Measurements from ENCODE around the gene CRYBA2. TPM values are rescaled to one million over a fixed set of nuclear protein-coding genes. Genes with fewer than 3 reads are reported as not detected.

The CRYBA2 gene
- total and polyA plus RNA-seq, 9 of the 15 experiments (the other 6 are each of a cell fraction or from before 2014, with no cell fraction given): 0.11 to 1.8 (median 0.62) TPM; not detected in 5

DNA sequence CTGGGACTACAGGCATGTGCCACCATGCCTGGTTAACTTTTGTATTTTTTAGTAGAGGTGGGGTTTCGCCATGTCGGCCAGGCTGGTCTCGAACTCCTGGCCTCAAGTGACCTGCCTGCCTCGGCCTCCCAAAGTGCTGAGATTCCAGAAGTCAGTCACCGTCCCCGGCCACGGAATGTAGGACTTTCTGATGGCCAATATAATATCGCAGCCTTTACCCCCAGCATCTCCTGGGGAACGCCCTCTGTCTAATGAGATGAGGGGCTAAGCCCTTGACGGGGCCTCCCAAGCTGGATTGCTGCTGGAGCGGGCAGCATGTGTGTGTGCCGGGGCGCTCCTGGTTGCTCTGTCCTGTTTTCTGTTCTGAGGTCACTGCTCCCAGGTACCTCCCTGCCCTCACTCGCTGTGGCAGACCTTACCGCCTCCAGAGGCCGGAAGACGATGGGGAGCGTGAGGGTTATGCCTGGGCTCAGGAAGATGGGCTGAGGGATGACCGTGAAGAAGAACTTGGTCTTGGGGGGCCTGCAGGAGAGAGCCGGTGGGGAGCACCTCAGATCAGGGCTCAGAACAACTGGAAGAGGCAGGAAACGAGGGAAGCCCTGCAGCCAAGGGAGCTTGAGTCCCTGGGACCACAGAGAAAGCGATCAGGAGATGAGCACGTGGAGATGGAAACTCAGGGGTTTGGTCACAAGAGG, 39.0 kb upstream of the CRYBA2 start:
- Histone ChIP-seq H3K9me1 (ENCODE audit: control insufficient read depth, insufficient read depth, low read length) (no peaks in the 10 kb centered on the region), H3K4me1 (replicated peaks in 1 of 2; ENCODE audit: control insufficient read depth in 2 of 2, insufficient read depth in 2 of 2, low read length in 2 of 2) (peaks cover 0 to 4% of the 10 kb centered on the region in 2 experiments; a peak in 1 of 5 replicates), H3K4me2 (ENCODE audit: insufficient read depth, low read length) (no peak overlapping the region), H3K36me3 (ENCODE audit: control insufficient read depth, insufficient read depth, low read length) (no peaks in the 10 kb centered on the region), H4K20me1 (replicated peaks; ENCODE audit: control insufficient read depth, insufficient read depth, low read length) (no peaks in the 10 kb centered on the region; the same call in 1 of the 2 replicates), H3K4me3 (no peak overlapping the region), H2AFZ (ENCODE audit: low read depth, low read length) (no peak overlapping the region), H3K79me2 (ENCODE audit: control insufficient read depth, insufficient read depth, low read length) (no peaks in the 10 kb centered on the region), H3K27me3 (ENCODE audit: control insufficient read depth in 2 of 2, insufficient read depth in 2 of 2, low read length in 2 of 2) (peaks cover 5 to 46% of the 10 kb centered on the region in 2 experiments; a peak in 4 of 5 replicates), H3K27ac (ENCODE audit: extremely low read depth, low read depth, low read length) (no peak overlapping the region), H3K9ac (ENCODE audit: insufficient read depth in 1 of 2, low read depth in 2 of 2, low read length in 2 of 2) (no peak overlapping the region), H3K9me3 (replicated peaks; ENCODE audit: control insufficient read depth, insufficient read depth, low read depth, low read length) (no peaks in the 10 kb centered on the region)
- no peak for ATAC-seq
- DNase-seq (ENCODE audit: extremely low read depth in 1 of 4, low spot score in 3 of 4): no peak
- in situ Hi-C loops (cut with MboI) (no loop called here), intact Hi-C loops (cut with micrococcal nuclease) (no loop called here)
- ChIA-PET POLR2A (interaction anchor here (0.7 to 1.1 kb wide), 2 partner anchors 10 to 14 kb away, joined by 3 read pairs; no protein-coding TSS in a partner anchor), CTCF (ENCODE audit: low intra/inter-chr PET ratio) (no interaction called here)
- no TSS peak for BruUV-seq (replicated peaks)
- FAIRE-seq: no peak
- 7% methylated on average over 19 of the region's 23 CpGs for WGBS (ENCODE audit: insufficient coverage, low coverage, missing lambda C conversion rate)
- TF ChIP-seq, protein P1, sequence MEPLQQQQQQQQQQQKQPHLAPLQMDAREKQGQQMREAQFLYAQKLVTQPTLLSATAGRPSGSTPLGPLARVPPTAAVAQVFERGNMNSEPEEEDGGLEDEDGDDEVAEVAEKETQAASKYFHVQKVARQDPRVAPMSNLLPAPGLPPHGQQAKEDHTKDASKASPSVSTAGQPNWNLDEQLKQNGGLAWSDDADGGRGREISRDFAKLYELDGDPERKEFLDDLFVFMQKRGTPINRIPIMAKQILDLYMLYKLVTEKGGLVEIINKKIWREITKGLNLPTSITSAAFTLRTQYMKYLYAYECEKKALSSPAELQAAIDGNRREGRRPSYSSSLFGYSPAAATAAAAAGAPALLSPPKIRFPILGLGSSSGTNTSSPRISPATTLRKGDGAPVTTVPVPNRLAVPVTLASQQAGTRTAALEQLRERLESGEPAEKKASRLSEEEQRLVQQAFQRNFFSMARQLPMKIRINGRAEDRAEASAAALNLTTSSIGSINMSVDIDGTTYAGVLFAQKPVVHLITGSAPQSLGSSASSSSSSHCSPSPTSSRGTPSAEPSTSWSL (CRISPR knock-in tag; IDR thresholded peaks at IDR 0.05; ENCODE audit: borderline replicate concordance): no peak
- TF ChIP-seq EWSR1 (IDR thresholded peaks at IDR 0.05; ENCODE audit: borderline replicate concordance, low read depth, partially characterized antibody) (no peak), RBM39 (optimal IDR thresholded peaks at IDR 0.05; ENCODE audit: low read depth, low read length) (no peak)

All from K562 (cell line).